Measurements from ENCODE around the gene FNTB.
"Not testable (repeated sequence)": the region's sequence is repeated elsewhere in the genome, so short reads cannot be mapped to it uniquely, and the experiment has no call there.

The FNTB gene

GRCh38 chr14:65054471-65055085 is 67.9 kb downstream of the FNTB start:
- DNase-seq: no peak

- no peak for DNase-seq
Observed at GRCh38 chr14:65057695-65058094, 71.0 kb downstream of the FNTB start.

DNA sequence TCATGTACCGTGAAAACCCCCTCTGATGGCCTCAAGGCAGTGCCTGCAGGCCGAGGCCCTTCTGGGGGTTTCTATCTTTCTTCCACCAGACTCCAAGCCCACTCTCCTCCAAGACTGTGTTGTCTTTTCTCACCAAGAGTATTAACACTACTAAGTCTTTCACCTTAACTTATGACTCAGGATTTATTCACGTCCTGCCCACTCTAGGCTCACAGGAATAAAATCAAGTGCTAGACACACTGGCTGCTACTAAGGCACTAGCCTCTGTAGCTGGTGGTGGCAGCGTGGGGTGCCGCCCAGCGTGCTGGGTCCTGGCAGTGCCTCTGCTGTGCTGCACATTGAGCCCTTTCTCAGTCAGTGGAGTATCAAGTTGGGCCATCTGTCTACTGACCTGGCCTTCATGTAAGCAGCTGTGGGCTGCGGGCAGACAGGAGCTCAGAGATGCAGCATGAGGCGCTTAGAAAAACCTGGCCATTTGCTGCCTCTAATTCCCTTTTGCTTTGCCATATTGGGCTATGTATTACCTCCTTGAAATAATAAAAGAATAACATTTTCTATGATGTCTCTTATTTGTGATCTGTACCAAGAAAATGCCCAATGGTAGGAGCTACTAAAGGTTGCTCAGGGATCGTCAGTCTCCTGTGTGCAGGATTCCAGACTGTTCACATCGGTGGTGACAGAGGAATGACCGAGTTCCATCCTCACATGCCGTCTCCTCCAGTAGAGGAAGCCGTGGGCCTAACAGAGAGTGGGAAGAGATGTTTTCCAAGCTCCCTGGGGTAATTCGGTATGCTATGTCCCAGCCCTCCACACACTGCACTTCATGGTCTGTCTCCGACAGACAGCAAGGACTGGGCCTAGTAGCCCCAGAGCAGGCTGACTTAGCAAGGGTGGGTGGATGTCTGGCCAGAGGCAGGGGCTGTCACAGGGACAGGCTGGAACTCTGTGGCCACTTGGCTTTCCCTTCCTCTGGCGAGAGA is 75.7 kb downstream of the FNTB start:
- no peak for DNase-seq

- DNase-seq: no peak
Observed at GRCh38 chr14:65065719-65066118, 79.0 kb downstream of the FNTB start.

DNA sequence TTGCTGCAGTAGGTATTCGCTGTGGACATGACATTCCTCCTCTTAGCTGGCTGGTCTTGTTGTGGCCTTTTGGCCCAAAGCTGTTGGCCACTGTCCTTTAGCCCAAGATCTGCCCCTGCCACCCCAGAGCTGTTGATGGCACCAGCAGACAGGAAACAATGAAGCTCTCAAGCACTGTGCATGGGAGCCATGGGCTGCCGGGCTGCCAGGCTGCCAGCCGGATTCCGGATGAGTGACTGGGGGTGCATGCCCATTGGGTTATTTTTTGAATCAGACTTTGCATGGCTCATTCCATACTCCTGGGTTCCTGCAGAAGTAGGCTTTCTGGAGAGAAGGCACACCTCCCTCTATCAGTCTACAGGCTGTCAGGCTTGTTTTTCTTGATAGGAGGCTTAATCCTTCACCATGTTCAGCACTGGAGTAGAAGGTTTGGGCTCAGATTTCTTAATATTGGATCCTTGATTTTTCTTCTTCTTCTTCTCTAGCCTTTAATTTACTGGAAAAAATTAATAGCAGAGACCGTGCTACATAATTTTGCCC is 83.2 kb downstream of the FNTB start:
- DNase-seq: no peak

GRCh38 chr14:65070471-65070976 is 83.8 kb downstream of the FNTB start:
- DNase-seq: no peak

DNA sequence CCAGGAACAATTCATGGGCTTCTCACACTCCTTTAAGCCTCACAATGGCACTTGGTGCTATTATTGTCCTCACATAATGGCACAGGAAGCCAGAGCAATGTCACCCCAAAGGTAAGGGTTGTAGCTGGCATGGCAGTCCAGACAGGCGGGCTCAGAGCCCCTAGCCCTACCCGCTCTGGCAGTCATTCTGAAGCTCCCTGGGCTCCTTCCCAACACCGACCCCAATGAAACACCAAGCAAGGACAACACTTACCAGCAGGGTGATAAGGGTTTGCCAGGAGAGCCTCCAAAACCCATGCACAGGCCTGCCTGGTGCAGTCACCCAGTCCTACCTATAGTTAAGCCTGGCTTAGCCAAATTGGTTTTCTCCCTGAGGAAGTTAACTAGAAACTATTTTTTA is 84.8 kb downstream of the FNTB start:
- DNase-seq: no peak

GRCh38 chr14:65072256-65072655 is 85.6 kb downstream of the FNTB start:
- no peak for DNase-seq

DNA sequence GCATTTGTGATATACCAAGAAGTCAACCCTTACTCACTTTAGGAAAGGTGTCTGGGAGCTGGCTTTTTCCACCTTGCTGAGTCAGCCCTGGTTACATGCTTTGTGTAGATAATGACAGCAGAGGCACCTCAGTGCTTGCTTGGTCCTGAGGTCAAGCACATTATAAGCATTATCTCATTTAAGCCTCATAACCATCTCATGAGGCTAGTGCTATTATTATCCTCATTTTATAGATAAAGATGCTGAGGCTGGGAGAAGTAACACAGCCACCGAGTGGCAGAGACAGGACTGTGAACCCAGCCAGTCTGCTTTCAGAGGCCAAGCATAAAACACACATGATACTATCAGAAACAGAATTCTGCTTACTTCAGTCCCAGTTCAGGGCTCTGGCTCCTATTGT is 86.2 kb downstream of the FNTB start:
- no peak for DNase-seq

DNA sequence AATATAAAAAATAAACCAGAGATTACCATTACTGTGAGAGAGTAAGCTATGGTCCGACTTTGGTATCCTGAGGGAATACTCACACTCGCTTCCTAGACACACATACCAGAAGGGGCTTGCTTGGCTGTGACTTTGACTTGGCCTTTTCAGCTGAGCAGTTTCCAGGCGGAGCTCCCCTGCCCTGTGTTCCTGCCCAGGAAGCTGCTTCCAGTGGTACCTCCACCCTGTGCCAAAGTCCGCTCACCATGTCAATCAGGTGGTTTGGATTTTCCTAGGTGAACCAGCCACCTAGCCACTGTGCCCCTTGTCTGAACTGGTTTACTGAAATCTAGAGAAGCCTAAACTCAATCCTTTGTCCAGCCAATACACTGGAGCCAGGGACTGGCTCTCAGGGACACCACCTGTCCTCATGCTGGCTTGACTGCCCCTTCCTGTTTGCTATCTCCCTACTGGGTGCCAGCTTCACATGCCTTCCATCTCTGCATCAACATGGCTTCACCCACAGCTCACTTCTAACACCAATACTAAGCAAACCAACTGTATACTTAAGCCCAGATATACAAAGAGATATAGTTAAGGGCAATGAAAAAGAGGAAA is 87.0 kb downstream of the FNTB start:
- no peak for DNase-seq

- no peak for DNase-seq
Observed at GRCh38 chr14:65074449-65075150, 87.9 kb downstream of the FNTB start.

- DNase-seq: no peak
Observed at GRCh38 chr14:65075628-65076325, 89.1 kb downstream of the FNTB start.

- DNase-seq: no peak
Observed at GRCh38 chr14:65077318-65077717, 90.6 kb downstream of the FNTB start.

- no peak for DNase-seq
Observed at GRCh38 chr14:65079201-65079600, 92.5 kb downstream of the FNTB start.

DNA sequence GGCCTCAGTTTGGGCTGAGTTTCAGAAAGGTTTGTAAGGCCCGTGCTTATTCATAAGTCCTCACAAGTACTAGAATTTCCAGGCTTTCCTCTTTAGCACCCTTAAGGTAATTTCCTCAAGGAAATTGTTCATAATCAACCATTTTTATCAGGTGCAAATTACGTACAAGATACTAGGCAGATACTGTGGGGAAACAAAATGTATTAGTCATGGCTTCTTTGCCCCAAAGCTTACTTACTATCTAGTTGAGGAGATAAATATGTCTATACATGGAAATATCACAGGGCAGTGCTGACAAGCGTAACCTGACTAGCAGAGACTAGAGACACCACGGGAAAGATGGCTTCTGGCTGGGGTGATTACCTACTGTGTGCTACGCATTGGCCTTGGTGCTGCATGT is 93.1 kb downstream of the FNTB start:
- DNase-seq: no peak

DNA sequence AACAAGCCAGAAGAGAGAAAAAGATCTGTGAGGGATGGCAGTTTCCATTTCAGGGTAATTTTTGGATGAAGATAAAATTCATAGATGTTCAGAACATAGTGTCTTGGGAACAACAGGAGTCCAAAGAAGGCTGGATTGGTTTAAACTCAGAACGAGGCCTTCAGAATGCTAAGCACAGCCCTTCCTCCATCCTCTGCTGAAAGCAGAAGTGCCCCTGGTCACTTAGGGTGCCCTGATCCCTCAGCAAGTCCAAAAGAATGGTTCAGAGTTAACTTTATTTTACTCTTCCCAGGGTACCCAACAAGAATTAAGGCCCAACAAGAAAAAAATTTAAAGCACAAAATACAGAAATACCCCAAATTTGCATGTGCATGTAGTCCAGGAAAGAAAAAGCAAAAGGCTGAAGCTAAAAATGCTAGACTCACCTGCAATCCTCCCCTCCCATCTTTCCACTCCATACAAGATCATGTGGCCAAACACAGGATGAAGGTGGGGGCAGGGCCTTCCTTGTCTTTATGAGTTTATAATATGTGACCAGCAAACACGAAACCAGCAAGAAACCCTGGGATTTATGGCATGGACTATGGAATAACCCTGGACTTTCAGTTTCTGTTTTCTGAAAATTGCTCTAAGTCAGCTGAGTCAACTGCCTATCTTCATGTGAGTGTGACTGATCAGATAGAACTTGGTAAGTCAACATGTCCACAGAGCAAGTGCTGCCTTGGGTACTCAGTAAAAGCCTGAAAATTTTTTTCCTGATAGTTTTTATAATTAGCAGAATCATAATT is 94.5 kb downstream of the FNTB start:
- DNase-seq: no peak

GRCh38 chr14:65082930-65083329 is 96.2 kb downstream of the FNTB start:
- DNase-seq: no peak

GRCh38 chr14:65084554-65085505 is 98.1 kb downstream of the FNTB start:
- DNase-seq: no peak

DNA sequence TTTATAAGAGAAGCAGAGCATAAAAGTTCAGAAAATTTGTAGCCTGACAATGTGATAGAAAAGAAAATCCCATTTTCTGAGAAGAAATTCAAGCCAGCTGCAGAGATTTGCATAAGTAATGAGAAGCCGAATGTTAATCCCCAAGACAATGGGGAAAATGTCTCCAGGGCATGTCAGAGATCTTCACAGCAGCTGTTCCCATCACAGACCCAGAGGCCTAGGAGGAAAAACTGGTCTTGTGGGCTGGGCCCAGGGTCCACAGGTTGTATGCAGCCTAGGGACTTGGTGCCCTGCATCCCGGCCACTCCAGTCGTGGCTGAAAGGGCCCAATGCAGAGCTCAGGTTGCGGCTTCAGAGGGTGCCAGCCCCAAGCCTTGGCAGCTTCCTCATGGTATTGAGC is 100.0 kb downstream of the FNTB start:
- DNase-seq: not testable (repeated sequence)

GRCh38 chr14:65087835-65088234 is 101.1 kb downstream of the FNTB start:
- not testable (repeated sequence) for DNase-seq

Data from femur (tissue), 1 donor.